Colonic mucosa (tissue), 4 donors: ENCODE results near the gene SLC17A6. TPM values are rescaled to one million over a fixed set of nuclear protein-coding genes. Genes with fewer than 3 reads are reported as not detected.

Source experiments
- DNase-seq: peaks from one replicate; pipeline ENCODE4 v3.0.0-alpha.2; 2020
- H3K27ac ChIP-seq: fragments of 200-600 bp; one replicate; pipeline ENCODE4 v1.8.0; 2021
- H3K27me3 ChIP-seq: fragments of 200-600 bp; one replicate; pipeline ENCODE4 v1.8.0; 2021
- H3K36me3 ChIP-seq: fragments of 200-600 bp; one replicate; pipeline ENCODE4 v1.8.0; 2021
- H3K4me1 ChIP-seq: fragments of 200-600 bp; one replicate; pipeline ENCODE4 v1.8.0; 2021; ENCODE audit warnings: mild to moderate bottlenecking
- H3K4me3 ChIP-seq: fragments of 200-600 bp; one replicate; pipeline ENCODE4 v1.8.0; 2021
- H3K9ac ChIP-seq, 2 donors: one replicate each; pipeline ENCODE4 v1.7.0; 2013; ENCODE audit warnings: control low read depth in 2 of 2, low read depth in 2 of 2, low read length in 2 of 2
- H3K9me3 ChIP-seq: fragments of 200-600 bp; one replicate; pipeline ENCODE4 v1.8.0; 2021
- intact Hi-C: fragments of 100-400 bp; cut with DNase I; formaldehyde crosslinking; loops from one replicate; pipeline ENCODE4 v1.14.1; 2022
- total RNA-seq, 2 donors: library from RNA; stranded (reverse); fragmentation: NEBNext Ultra II Directional in 1 of 2; extraction: Animal tissue kit (Norgen Biotek cat#: 25700) in 1 of 2; gene quantifications; one replicate each; pipeline ENCODE4 v1.2.1, GENCODE V29; 2021
- TF ChIP-seq, protein P1 (sequence below): fragments of 200-600 bp; IDR thresholded peaks from one replicate; pipeline ENCODE4 v1.8.0; 2022; ENCODE audit warnings: antibody characterized with exemption, mild to moderate bottlenecking
- donor health status: healthy.
- donor health status: DM: no; HTN: no; CAD: no.
- donor health status: DM: no; HTN: no; CAD: no.

Gene SLC17A6
- total RNA-seq, 2 donors from 2014 or later = not detected

GRCh38 chr11:22389526-22390282, 51.5 kb downstream of the SLC17A6 start:
- no peak overlapping the region for H3K4me3 ChIP-seq
- TF ChIP-seq, protein P1, sequence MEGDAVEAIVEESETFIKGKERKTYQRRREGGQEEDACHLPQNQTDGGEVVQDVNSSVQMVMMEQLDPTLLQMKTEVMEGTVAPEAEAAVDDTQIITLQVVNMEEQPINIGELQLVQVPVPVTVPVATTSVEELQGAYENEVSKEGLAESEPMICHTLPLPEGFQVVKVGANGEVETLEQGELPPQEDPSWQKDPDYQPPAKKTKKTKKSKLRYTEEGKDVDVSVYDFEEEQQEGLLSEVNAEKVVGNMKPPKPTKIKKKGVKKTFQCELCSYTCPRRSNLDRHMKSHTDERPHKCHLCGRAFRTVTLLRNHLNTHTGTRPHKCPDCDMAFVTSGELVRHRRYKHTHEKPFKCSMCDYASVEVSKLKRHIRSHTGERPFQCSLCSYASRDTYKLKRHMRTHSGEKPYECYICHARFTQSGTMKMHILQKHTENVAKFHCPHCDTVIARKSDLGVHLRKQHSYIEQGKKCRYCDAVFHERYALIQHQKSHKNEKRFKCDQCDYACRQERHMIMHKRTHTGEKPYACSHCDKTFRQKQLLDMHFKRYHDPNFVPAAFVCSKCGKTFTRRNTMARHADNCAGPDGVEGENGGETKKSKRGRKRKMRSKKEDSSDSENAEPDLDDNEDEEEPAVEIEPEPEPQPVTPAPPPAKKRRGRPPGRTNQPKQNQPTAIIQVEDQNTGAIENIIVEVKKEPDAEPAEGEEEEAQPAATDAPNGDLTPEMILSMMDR = no peak
- H3K9ac ChIP-seq = no peak overlapping the region
- H3K36me3 ChIP-seq = no peaks in the 10 kb centered on the region
- H3K9me3 ChIP-seq = no peaks in the 10 kb centered on the region
- no peak overlapping the region for H3K27ac ChIP-seq
- no peak for DNase-seq
- no peaks in the 10 kb centered on the region for H3K4me1 ChIP-seq
- H3K27me3 ChIP-seq = no peaks in the 10 kb centered on the region
- intact Hi-C loops = no loop called here

GRCh38 chr11:22390283-22390655, 52.1 kb downstream of the SLC17A6 start:
- Histone ChIP-seq H3K36me3 (no peaks in the 10 kb centered on the region), H3K9me3 (no peaks in the 10 kb centered on the region), H3K9ac (no peak overlapping the region), H3K4me3 (no peak overlapping the region), H3K4me1 (no peaks in the 10 kb centered on the region), H3K27ac (no peak overlapping the region), H3K27me3 (no peaks in the 10 kb centered on the region)
- TF ChIP-seq, protein P1 = no peak
- no peak for DNase-seq
- intact Hi-C loops = no loop called here

DNA sequence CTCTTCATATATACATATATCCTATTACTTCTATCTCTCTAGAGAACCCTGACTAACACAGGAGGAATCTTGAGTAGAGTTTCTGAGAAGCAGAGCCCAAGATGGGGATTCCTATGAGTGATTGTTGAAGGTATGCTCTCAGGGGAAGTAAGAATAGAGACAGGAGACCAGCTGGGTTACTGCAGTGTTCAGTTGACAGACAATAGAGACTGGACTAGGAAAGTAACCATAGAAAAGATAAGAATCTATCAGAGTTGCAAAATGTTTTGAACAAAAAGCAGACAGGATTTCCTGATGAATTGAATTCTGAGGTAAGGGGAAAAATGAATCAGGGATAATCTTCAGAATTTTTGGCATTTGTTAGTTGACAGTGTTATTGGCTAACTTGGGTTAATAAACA, 54.4 kb downstream of the SLC17A6 start:
- H3K4me3 ChIP-seq = no peak overlapping the region
- no peaks in the 10 kb centered on the region for H3K4me1 ChIP-seq
- intact Hi-C loops = no loop called here
- H3K36me3 ChIP-seq = no peaks in the 10 kb centered on the region
- no peak for DNase-seq
- no peak overlapping the region for H3K27ac ChIP-seq
- no peaks in the 10 kb centered on the region for H3K27me3 ChIP-seq
- no peaks in the 10 kb centered on the region for H3K9me3 ChIP-seq
- H3K9ac ChIP-seq = no peak overlapping the region
- TF ChIP-seq, protein P1 = no peak

DNA sequence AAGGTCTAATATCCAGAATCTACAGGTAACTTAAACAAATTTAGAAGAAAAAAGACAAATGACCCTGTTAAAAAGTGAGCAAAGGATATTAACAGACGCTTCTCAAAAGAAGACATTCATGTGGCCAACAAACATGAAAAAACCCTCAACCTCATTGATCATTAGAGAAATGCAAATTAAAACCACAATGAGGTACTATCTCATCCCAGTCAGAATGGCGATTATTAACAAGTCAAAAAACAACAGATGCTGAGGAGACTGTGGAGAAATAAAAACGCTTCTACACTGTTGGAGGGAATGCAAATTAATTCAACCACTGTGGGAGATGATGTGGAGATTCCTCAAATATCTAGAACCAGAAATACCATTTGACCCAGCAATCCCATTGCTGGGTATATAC, 67.2 kb downstream of the SLC17A6 start:
- H3K4me3 ChIP-seq = no peak overlapping the region
- intact Hi-C loops = no loop called here

DNA sequence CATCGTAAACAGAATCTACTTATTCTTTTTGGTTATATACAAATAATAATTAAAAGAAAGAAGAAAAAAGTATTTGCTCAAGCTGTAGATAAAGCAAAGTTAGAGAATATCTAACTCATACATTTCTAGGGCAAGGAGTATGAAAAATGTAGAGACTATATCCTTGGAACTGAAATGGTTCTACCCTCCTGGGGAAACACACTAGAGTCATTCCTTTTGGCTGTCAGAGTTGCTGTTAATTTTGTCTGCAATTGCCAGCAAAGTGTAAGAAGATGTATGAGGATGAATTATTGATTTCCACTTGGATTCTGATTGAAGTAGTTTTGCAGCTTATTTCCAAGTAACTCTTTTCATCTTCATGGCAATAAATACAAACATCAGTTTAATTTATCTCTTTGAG, 69.1 kb downstream of the SLC17A6 start:
- Histone ChIP-seq H3K4me1 (no peaks in the 10 kb centered on the region), H3K36me3 (no peaks in the 10 kb centered on the region), H3K27ac (no peak overlapping the region), H3K4me3 (no peak overlapping the region), H3K27me3 (no peaks in the 10 kb centered on the region), H3K9ac (no peak overlapping the region), H3K9me3 (no peaks in the 10 kb centered on the region)
- TF ChIP-seq, protein P1 = no peak
- intact Hi-C loops = no loop called here
- DNase-seq = no peak

More for the DNA sequence above, 67.2 kb downstream of the SLC17A6 start:
- no peaks in the 10 kb centered on the region for H3K4me1 ChIP-seq
- TF ChIP-seq, protein P1 = no peak
- DNase-seq = no peak
- no peaks in the 10 kb centered on the region for H3K36me3 ChIP-seq
- no peak overlapping the region for H3K27ac ChIP-seq
- H3K27me3 ChIP-seq = no peaks in the 10 kb centered on the region
- no peak overlapping the region for H3K9ac ChIP-seq
- H3K9me3 ChIP-seq = no peaks in the 10 kb centered on the region
